T-helper 1 cell treated with Interleukin-12 subunit alpha and Interleukin-12 subunit beta and Interleukin-4 antibody, amounts not matched to agents 30 μg/mL and 1 μg/mL, for 36 hours (primary cell): Measurements from ENCODE around the gene ZNF436.

Experiments used
- H3K27ac Mint-ChIP-seq: one replicate; pipeline ENCODE4 v1.8.0; 2021; ENCODE audit warnings: mild to moderate bottlenecking, mixed read lengths
- H3K27me3 Mint-ChIP-seq: one replicate; pipeline ENCODE4 v1.8.0; 2021; ENCODE audit warnings: low read depth, mixed read lengths
- H3K36me3 Mint-ChIP-seq: one replicate; pipeline ENCODE4 v1.8.0; 2021; ENCODE audit warnings: low read depth, mixed read lengths
- H3K4me1 Mint-ChIP-seq: one replicate; pipeline ENCODE4 v1.8.0; 2021; ENCODE audit warnings: low read depth, mixed read lengths
- H3K4me3 Mint-ChIP-seq: one replicate; pipeline ENCODE4 v1.8.0; 2021; ENCODE audit warnings: mild to moderate bottlenecking, moderate library complexity, mixed read lengths
- H3K9me3 Mint-ChIP-seq: one replicate; pipeline ENCODE4 v1.8.0; 2021; ENCODE audit warnings: mixed read lengths

The ZNF436 gene

DNA sequence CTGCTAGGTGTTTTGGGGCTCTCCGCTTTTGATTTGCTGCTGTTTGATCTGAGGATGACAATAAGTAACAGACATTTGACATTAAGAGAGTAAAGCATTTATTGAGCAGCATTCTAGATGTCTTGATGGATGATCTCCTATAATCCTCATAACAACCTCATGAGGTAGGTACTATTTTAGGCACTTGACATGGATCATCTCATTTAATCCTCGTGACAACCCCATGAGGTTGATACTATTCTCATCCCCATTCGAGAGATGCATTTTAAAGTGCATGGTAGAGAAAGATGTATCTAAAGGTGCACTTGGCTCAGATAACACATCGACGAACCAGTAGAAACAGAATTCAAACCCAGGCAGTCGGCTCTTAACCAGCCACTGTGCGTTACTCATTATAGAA lies 28.3 kb upstream of the ZNF436 start:
- no peaks in the 10 kb centered on the region for H3K9me3 Mint-ChIP-seq
- H3K27me3 Mint-ChIP-seq, result no peaks in the 10 kb centered on the region
- no peaks in the 10 kb centered on the region for H3K36me3 Mint-ChIP-seq
- H3K4me1 Mint-ChIP-seq, result peaks cover 7% of the 10 kb centered on the region
- no peak overlapping the region for H3K4me3 Mint-ChIP-seq
- H3K27ac Mint-ChIP-seq, result no peak overlapping the region

DNA sequence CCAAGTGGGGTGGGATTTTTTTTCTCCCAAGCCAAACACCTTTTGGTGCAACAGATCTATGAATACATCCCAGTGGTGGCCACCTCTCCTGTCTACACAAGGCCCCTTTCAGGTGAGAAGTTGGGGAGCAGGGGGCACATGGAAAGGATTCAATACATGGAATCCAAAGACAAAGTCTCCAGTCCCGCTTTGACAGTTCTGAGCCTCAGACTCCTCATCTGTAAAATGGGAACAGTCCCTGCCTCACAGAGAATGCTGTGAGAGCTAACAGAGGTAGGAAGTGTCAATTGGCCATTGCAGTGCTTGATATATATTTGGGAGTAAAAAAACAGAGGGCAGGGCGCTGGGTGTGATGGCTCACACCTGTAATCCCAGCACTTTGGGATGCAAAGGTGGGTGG lies 26.7 kb upstream of the ZNF436 start:
- no peaks in the 10 kb centered on the region for H3K36me3 Mint-ChIP-seq
- no peaks in the 10 kb centered on the region for H3K27me3 Mint-ChIP-seq
- no peak overlapping the region for H3K4me3 Mint-ChIP-seq
- H3K4me1 Mint-ChIP-seq, result peaks cover 4% of the 10 kb centered on the region
- no peak overlapping the region for H3K27ac Mint-ChIP-seq
- no peaks in the 10 kb centered on the region for H3K9me3 Mint-ChIP-seq

DNA sequence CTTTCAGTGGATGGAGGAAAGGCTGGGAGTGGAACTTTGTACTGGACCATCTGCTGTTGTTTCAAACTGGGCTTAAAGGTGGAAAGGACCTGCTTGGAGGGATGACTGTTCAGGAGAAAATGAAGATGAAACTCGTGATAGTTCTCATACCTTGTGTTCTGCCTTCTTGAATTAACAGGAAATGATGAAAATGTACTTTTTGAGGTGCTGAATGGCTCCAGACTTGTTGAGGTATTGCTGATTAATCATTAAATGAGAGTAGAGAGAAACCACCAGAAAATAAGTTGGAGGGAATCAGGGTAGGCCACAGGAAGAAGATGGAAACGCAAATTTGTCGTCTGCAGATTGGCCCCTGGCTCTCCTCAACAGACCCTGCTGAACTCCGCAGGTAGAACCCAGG lies 26.2 kb upstream of the ZNF436 start:
- H3K4me1 Mint-ChIP-seq, result peaks cover 4% of the 10 kb centered on the region
- no peak overlapping the region for H3K4me3 Mint-ChIP-seq
- H3K27ac Mint-ChIP-seq, result no peak overlapping the region
- H3K27me3 Mint-ChIP-seq, result no peaks in the 10 kb centered on the region
- no peaks in the 10 kb centered on the region for H3K9me3 Mint-ChIP-seq
- no peaks in the 10 kb centered on the region for H3K36me3 Mint-ChIP-seq

DNA sequence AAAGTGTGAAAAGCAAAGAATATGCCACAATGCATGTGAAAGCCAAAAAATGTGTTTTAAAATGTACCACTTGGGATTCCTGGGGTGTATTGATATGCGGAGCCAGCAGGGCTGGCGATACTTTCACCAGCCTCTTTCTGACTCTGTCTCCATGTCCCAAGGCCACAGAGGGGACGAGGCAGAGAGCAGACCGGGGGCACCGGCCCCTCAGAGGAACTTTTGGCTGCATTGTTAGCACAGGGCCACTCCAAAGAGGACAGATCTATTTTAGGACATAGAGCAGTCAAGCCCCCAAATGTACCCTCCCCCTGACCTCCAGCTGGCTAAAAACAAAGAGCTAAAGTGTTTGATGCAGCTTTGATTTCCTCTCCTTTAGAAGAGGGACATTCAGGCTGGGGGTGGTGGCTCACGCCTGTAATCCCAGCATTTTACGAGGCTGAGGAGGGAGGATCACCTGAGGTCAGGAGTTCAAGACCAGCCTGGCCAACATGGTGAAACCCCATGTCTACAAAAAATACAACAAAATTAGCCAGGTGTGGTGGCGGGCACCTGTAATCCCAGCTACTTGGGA lies 25.6 kb upstream of the ZNF436 start:
- Mint-ChIP-seq H3K27ac (no peak overlapping the region), H3K27me3 (no peaks in the 10 kb centered on the region), H3K4me1 (peaks cover 4% of the 10 kb centered on the region), H3K4me3 (no peak overlapping the region), H3K36me3 (no peaks in the 10 kb centered on the region), H3K9me3 (no peaks in the 10 kb centered on the region)

DNA sequence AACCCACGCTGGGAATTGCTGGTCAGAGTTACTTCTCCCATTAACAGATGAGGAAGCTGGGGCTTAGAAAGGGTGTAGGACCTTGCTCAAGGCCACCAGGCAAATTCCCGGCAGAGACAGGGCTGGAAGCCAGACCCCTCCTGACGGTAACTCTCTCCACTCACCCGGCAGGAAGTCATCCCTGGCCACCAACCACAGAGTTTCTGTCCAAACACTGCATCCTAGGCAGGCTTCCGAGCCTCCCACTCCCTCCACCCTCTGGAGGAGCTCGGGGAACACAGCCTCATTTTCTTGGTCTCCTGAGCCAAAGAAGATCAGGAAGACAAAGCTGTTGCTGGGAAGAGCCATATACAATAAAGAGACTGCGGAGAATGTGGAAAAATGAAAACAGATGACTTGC lies 25.0 kb upstream of the ZNF436 start:
- Mint-ChIP-seq H3K4me3 (no peak overlapping the region), H3K36me3 (no peaks in the 10 kb centered on the region), H3K27ac (no peak overlapping the region), H3K27me3 (no peaks in the 10 kb centered on the region), H3K4me1 (peaks cover 4% of the 10 kb centered on the region), H3K9me3 (no peaks in the 10 kb centered on the region)

DNA sequence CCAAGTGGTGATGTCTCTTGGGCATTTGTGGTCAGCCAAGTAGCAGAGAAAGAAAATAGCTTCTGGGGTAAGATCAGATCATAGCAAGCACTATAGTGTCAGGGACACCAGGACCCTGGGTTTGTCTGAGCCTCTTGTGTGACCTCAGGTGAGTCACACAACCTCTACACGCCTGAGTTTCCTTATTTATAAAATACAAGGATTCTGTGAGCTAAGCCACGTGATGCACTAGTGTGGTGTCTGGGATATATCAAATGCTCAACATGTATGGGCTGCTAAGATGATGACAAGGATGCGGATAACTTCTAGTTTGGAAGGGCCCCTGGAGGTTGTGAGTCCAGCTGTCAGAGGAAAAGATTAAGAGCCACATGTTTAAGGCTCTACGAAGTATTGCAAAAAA lies 24.5 kb upstream of the ZNF436 start:
- peaks cover 4% of the 10 kb centered on the region for H3K4me1 Mint-ChIP-seq
- H3K27ac Mint-ChIP-seq, result no peak overlapping the region
- H3K36me3 Mint-ChIP-seq, result no peaks in the 10 kb centered on the region
- no peaks in the 10 kb centered on the region for H3K9me3 Mint-ChIP-seq
- no peak overlapping the region for H3K4me3 Mint-ChIP-seq
- H3K27me3 Mint-ChIP-seq, result no peaks in the 10 kb centered on the region

DNA sequence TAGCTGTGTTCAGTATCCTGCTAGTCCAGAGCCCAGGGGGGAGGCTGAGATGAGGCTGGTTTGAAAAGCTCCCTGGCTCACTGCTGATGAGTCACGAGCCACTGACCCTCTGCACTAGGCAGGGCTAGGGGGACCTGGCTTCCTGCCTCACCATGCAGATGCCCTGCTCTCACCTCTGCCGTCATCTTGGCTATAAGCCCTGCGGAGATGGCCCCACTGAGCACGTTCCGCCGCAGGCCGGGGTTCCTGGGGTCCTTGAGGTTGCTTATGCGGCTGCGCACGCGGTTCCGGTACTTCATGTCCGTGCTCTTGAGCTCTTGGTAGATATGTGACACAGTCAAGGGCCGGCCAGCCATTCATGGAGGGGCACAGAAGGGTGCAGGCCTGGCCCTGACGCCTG lies 24.1 kb upstream of the ZNF436 start:
- Mint-ChIP-seq H3K36me3 (no peaks in the 10 kb centered on the region), H3K27me3 (no peaks in the 10 kb centered on the region), H3K4me1 (peaks cover 4% of the 10 kb centered on the region), H3K4me3 (no peak overlapping the region), H3K9me3 (no peaks in the 10 kb centered on the region), H3K27ac (no peak overlapping the region)

DNA sequence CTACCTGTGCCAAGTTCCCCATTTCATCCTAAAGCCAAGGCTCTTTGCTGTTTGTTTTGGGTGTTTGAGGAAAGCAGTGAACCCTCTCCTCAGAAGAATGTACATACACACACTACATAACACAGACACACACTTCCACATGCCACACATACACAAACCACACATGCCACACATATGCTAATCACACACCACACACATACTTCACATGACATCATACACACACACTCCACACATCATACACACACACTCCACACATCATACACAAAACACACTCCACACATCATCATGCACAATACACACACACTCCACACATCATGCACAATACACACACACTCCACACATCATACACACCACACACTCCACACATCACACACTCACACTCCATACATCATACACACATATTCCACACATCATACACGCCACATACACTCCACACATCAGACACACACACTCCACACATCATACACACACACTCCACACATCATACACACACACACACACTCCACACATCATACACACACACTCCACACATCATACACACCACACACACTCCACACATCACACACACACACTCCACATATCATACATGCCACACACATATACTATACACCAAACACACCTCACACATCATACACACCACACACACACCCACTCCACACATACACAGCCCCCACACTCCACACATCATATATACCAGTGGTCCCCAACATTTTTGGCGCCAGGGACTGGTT lies 22.7 kb upstream of the ZNF436 start:
- Mint-ChIP-seq H3K27ac (no peak overlapping the region), H3K4me1 (peaks cover 4% of the 10 kb centered on the region), H3K9me3 (no peaks in the 10 kb centered on the region), H3K36me3 (no peaks in the 10 kb centered on the region), H3K4me3 (no peak overlapping the region), H3K27me3 (no peaks in the 10 kb centered on the region)

DNA sequence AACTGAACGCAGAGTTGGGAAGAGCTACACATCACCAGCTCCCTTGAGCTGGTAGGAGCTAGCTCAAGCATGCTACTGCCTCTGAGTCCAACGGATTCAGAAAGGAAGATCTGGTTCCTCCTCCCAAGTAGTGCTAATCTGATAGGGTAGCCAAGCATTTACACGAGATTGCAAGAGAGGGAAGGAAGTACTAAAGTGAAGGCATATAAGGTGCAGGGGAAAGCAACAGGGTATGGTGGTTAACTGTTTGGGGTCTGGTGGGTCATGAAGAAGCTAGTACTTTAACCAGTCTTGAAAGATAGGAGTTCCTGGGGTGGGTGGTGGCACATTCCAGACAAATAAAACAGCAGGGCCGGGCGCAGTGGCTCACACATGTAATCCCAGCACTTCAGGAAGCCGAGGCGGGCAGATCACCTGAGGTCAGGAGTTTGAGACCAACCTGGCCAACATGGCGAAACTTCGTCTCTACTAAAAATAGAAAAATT lies 20.2 kb upstream of the ZNF436 start:
- Mint-ChIP-seq H3K9me3 (no peaks in the 10 kb centered on the region), H3K4me3 (no peak overlapping the region), H3K27me3 (no peaks in the 10 kb centered on the region), H3K36me3 (no peaks in the 10 kb centered on the region), H3K4me1 (peaks cover 2% of the 10 kb centered on the region), H3K27ac (no peak overlapping the region)

DNA sequence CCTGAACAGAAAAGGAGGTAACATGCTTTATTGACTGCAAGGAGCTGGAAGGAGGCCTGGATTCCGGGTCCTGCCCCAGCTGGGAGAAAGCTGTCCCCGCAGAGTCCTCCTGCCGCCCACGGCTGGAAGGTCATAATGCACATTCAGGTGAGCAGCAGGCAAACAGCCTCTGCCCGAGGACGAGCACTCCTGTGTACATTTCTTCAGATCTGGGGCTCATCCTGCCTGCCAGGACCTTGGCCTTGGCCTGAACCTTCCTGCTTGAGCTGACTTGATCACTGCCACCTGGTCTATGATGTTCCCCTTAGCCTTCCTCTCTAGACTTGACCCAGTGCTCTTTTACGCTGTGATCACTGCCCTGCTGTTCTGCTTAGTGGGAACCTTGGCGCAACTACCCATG lies 17.9 kb upstream of the ZNF436 start:
- H3K9me3 Mint-ChIP-seq, result no peaks in the 10 kb centered on the region
- no peaks in the 10 kb centered on the region for H3K4me1 Mint-ChIP-seq
- no peaks in the 10 kb centered on the region for H3K27me3 Mint-ChIP-seq
- no peak overlapping the region for H3K4me3 Mint-ChIP-seq
- H3K27ac Mint-ChIP-seq, result no peak overlapping the region
- no peaks in the 10 kb centered on the region for H3K36me3 Mint-ChIP-seq

DNA sequence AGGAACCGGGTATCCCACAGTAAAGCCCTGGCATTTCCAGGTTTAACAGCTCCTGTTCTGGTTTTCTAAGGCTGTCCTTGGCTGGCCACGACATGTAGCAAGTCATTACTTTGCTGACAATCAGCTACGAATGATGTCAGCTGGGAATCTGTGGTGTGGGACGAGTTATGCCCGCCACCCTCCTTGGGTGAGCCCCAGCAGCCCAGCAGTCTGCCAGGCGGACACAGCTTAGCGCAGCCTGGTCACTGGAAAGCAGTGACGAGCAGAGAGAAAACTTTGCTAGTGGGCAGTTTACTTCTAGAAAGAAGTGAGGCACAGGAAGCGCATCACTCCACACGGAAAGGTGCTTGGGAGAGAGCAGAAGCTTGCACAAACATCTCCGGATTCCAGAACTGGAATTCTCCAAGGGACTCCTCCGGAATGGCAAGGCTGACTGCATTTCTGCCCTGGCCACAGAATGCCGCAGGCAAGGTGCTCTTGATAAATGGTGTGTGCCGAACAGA lies 15.5 kb upstream of the ZNF436 start:
- no peaks in the 10 kb centered on the region for H3K27me3 Mint-ChIP-seq

DNA sequence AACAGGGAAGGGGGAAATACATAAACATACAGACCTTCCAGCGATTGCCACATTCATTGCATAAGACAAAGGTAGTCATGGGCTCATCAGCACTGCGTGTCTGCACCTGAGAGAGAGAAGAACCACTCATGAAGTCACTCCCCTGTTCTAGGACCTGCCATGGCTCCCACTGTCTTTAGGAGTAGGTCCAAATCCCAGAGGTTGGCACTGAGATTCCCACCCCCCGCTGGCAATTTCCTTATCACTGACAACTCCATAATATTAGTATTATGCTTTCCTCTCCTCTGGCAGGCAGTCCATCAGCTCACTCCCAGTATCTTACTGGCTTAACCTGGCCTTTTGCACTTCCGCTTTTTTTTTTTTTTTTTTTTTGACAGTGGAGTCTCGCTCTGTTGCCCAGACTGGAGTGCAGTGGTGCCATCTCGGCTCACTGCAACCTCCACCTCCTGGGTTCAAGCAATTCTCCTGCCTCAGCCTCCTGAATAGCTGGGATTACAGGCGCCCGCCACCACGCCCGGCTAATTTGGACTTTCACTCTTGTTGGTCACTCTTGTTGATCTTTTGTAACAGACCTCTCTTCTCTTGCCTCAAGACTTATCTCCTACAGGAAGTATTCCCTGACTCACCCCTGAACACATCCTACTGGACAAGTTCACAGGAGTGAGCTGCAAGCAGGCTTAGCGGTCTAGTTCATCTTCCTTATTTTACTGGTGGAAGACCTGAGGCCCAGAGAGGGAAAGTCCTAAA lies 14.8 kb upstream of the ZNF436 start:
- Mint-ChIP-seq H3K9me3 (no peaks in the 10 kb centered on the region), H3K4me3 (no peak overlapping the region)

More for the DNA sequence above, 15.5 kb upstream of the ZNF436 start:
- Mint-ChIP-seq H3K27ac (no peak overlapping the region), H3K9me3 (no peaks in the 10 kb centered on the region), H3K36me3 (no peaks in the 10 kb centered on the region), H3K4me1 (no peaks in the 10 kb centered on the region), H3K4me3 (no peak overlapping the region)

DNA sequence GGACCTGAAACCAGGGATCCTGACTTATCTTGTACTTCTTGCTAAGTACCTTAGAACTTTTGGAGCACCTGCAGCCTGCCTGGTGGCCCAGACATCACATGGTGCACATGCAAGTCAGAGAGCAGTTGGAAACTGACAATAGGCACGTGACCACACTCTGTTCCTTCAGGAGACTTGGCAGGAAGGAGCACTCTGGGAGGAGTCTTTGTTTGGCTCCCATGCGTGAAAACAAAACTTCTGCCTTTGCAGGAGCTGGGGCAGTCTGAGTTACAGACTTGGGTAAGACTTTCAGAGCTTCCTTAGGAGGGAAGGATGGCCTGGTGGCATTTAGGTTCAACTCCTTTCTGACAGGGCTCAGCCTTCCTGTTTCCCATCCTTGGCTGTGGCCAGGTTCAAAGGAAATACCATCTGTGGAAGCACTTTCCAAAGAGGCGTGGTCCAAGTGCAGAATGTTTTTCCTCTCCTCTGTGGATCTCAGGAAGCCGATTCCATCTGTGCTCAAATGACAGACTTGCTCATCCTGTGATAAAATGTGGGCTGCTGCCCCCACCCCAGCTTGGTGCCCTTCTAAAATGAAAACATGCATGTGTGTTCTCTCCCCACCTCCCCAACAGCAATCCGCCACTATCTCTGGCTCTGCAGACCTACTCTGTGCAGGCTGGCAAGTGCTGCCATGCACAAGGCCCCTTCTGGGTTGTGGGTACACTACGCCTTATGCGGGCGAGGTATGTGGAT lies 14.1 kb upstream of the ZNF436 start:
- Mint-ChIP-seq H3K27ac (no peak overlapping the region), H3K4me1 (no peaks in the 10 kb centered on the region), H3K36me3 (no peaks in the 10 kb centered on the region), H3K9me3 (no peaks in the 10 kb centered on the region), H3K4me3 (no peak overlapping the region), H3K27me3 (no peaks in the 10 kb centered on the region)

More for the DNA sequence above, 14.8 kb upstream of the ZNF436 start:
- H3K36me3 Mint-ChIP-seq, result no peaks in the 10 kb centered on the region
- H3K4me1 Mint-ChIP-seq, result no peaks in the 10 kb centered on the region
- no peaks in the 10 kb centered on the region for H3K27me3 Mint-ChIP-seq
- H3K27ac Mint-ChIP-seq, result no peak overlapping the region

DNA sequence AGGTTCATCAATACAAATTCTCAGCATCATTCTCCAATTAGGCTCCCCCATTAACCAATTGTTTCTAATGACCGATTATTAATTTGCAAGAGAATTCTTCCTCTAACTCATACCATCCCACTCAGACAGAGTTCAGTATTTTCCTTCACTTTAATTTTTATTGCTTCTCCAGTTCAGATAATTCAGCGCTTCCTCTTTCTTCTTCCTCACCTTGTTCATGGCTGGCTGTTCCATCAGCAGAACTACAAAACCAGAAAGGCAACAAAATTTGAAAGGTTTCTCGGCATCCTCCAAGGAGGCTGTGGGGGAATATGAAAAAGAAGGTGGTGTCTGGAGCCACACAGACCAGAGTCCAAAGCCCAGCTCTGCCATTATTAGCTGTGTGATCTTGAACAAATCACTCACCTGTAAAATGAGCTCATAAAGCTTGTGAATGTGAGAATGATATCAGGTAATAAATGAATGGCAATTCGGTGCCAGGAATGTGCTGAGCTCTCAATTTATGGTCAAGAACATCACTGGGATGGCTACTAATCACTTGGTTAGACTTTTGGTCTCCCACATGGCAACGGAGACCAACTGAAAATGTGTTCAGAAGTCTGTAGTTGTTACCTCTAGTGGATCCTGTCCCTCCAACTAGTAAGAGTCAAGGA lies 11.7 kb upstream of the ZNF436 start:
- Mint-ChIP-seq H3K4me1 (no peaks in the 10 kb centered on the region), H3K9me3 (no peaks in the 10 kb centered on the region), H3K36me3 (no peaks in the 10 kb centered on the region), H3K4me3 (no peak overlapping the region), H3K27ac (no peak overlapping the region), H3K27me3 (no peaks in the 10 kb centered on the region)
